ENCODE data around the gene PKIB. TPM values are rescaled to one million over a fixed set of nuclear protein-coding genes. Genes with fewer than 3 reads are reported as not detected.

The PKIB gene
- polyA plus RNA-seq, 1 donor, result 1.3 TPM

GRCh38 chr6:122669418-122669817, 59.2 kb downstream of the PKIB start:
- DNase-seq, result no peak

GRCh38 chr6:122669868-122670267, 59.7 kb downstream of the PKIB start:
- DNase-seq, result no peak

- no peak for DNase-seq
Measured at GRCh38 chr6:122671251-122671650, 61.0 kb downstream of the PKIB start.

- DNase-seq, result no peak
Measured at GRCh38 chr6:122673343-122673961, 63.2 kb downstream of the PKIB start.

GRCh38 chr6:122676146-122676545, 65.9 kb downstream of the PKIB start:
- DNase-seq, result no peak

- DNase-seq, result no peak
Measured at GRCh38 chr6:122676688-122677087, 66.5 kb downstream of the PKIB start.

GRCh38 chr6:122677406-122677805, 67.2 kb downstream of the PKIB start:
- no peak for DNase-seq

GRCh38 chr6:122678841-122679240, 68.6 kb downstream of the PKIB start:
- DNase-seq, result no peak

GRCh38 chr6:122681705-122682104, 71.5 kb downstream of the PKIB start:
- no peak for DNase-seq

GRCh38 chr6:122683989-122684651, 73.9 kb downstream of the PKIB start:
- DNase-seq, result no peak

- DNase-seq, result no peak
Measured at GRCh38 chr6:122692175-122692598, 82.0 kb downstream of the PKIB start.

- DNase-seq, result no peak
Measured at GRCh38 chr6:122692807-122693580, 82.8 kb downstream of the PKIB start.

- DNase-seq, result no peak
Measured at GRCh38 chr6:122694075-122694474, 83.9 kb downstream of the PKIB start.

- DNase-seq, result no peak
Measured at GRCh38 chr6:122694602-122695001, 84.4 kb downstream of the PKIB start.

GRCh38 chr6:122695188-122695587, 85.0 kb downstream of the PKIB start:
- DNase-seq, result no peak

- no peak for DNase-seq
Measured at GRCh38 chr6:122696079-122696478, 85.9 kb downstream of the PKIB start.

GRCh38 chr6:122696853-122697252, 86.6 kb downstream of the PKIB start:
- no peak for DNase-seq

GRCh38 chr6:122697458-122697857, 87.3 kb downstream of the PKIB start:
- no peak for DNase-seq

- no peak for DNase-seq
Measured at GRCh38 chr6:122701666-122702065, 91.5 kb downstream of the PKIB start.

GRCh38 chr6:122702841-122703240, 92.6 kb downstream of the PKIB start:
- DNase-seq, result no peak

GRCh38 chr6:122704066-122704465, 93.9 kb downstream of the PKIB start:
- DNase-seq, result no peak

- no peak for DNase-seq
Measured at GRCh38 chr6:122709922-122710512, 99.8 kb downstream of the PKIB start.

Measured in left kidney (tissue), 2 donors.